ENCODE data around the gene SERPINA4.

SERPINA4 gene

DNA sequence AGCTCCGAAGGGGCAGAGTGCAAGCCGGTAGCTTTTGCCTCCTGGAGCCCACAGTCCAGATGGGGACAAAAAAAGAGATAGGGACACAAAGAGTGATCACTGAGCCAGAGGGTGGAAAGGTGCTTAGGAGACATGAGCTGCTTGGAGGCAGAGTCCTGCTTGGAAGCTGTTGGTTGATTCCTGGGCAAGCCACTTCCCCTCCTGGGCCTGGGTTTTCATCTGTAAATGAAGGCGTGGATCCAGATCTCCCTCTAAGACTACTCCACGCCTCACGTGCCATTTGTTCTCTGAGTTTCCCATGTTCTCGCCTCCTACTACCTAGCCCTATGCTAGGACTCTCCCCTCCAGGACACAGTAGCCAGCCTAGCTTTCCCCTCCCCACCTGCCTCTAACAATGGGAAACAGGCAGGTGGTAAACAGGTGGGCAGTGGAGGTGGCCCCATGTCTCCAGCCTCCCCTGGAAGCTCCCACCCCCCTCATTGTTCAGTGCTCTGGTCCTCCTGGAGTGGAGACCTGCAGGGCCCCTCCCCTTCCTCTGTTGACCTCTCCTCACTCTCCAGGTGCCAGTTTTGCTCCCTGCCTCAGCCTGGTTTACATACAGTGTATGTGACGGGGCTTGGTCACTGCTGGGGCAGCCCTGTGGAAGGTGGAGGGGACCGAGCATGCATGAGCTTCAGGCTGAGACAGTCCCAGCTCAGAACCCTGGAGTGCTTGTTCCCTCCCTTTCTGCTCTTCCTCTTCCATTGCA lies 54.8 kb downstream of the SERPINA4 start:
- no peak for DNase-seq (ENCODE audit: low spot score)

DNA sequence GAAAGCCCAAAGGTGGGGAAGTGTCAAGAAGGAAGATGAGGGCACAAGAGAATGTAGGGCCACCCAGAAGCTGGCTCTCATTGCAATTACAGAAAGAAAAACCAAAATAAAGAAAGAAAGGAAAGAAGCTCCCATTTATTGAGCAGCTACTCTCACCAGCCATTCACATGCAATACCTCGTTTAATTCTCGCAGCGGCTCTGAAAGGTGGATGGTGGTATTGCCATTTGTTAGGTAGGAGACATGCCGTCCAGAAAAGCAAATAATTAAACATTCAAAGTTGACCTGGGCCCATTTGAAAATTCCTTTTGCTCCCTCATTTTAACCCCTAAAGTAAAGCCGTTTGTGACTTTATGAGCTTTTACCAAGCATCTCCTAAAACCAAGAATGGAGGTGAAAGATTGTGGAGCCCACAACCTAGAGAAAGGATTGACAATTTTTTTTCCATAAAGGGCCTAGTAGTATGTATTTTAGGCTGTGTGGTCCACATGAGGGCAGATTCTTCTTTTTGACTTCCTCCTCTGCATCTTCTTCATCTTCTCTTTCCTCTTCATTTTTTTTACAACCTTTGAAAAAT lies 56.2 kb downstream of the SERPINA4 start:
- no peak for DNase-seq (ENCODE audit: low spot score)

DNA sequence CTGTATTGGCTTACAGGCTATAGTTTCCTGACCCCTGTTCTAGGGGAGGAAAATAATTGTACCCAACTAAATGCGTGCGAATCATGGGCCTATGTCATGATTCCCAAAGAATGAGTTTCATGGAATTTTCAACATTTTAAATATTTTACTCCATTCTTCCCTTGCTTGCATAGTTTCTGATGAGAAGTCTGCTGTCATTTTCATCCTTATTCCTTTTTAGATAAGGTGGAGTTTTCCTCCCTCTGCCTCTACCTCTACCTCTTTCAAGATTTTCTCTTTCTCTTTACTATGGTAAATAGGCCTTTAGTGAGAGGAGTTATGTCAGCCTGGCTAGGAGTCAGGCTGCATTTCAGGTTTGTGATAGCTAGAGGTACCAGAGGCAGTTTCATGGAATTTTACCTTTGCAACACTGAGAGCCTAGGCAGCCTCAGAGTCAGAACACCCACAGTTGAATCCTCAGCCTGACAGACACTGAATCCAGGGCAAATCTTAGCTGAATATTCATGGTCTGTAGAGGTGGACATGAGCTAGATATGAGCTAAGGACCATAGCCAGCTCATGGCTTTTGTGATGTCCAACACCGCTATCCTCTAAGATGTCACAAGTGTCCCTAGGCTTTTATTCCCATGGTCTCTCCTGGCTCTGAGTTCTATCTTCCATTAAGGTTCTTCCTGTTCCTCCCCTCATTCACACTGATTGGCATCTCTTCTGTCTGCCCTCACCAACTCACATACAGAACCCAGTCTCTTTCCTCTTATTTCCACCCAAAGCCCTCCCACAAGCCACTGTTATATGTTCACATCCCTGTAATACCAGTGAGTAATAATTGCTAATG lies 57.0 kb downstream of the SERPINA4 start:
- DNase-seq (ENCODE audit: low spot score) = no peak

DNA sequence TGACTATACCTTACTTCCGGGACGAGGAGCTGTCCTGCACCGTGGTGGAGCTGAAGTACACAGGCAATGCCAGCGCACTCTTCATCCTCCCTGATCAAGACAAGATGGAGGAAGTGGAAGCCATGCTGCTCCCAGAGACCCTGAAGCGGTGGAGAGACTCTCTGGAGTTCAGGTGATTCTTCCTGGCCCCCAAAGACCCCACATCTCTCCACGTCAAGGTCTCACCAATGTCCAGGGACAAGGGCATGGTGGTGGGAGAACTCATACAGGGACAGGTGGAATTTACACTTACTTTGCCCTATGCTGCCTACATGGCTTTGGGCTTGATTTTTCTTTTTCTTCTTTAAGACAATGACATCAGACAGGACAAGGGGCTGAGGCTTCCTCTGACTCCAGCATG lies 58.1 kb downstream of the SERPINA4 start:
- no peak for DNase-seq (ENCODE audit: low spot score)
